Lung (tissue), 12 donors: ENCODE data around the gene RAB11A. TPM values are rescaled to one million over a fixed set of nuclear protein-coding genes. Genes with fewer than 3 reads are reported as not detected.

ENCODE experiments used
- ATAC-seq: fragments of 200-7000 bp; cut with Tn5 transposase; one replicate; pipeline ENCODE4 v1.9.1; 2020; ENCODE audit warnings: moderate number of reproducible peaks; ENCODE audit not compliant: insufficient read depth, low FRiP score
- DNase-seq, 3 donors: peaks; one replicate each; pipeline ENCODE4 v3.0.0-alpha.2; 2013 to 2017
- H3K27ac ChIP-seq, 2 donors: one replicate each; pipeline ENCODE4 v1.5.1; 2013; ENCODE audit warnings: mild to moderate bottlenecking in 2 of 2, moderate library complexity in 2 of 2, control low read depth in 1 of 2, inconsistent platforms in 1 of 2, low read depth in 1 of 2, low read length in 1 of 2
- H3K27me3 ChIP-seq, 3 donors: one replicate each; pipeline ENCODE4 v1.5.1; 2013; ENCODE audit warnings: low read length in 2 of 3; ENCODE audit not compliant: control insufficient read depth in 3 of 3, insufficient read depth in 3 of 3
- H3K36me3 ChIP-seq, 4 donors: one replicate each; pipeline ENCODE4 v1.5.1; 2013; ENCODE audit warnings: low read length in 4 of 4, mild to moderate bottlenecking in 1 of 4, moderate library complexity in 1 of 4; ENCODE audit not compliant: control insufficient read depth in 4 of 4, insufficient read depth in 4 of 4
- H3K4me1 ChIP-seq, 5 donors: one replicate each; pipeline ENCODE4 v1.5.1; 2013; ENCODE audit warnings: low read length in 5 of 5, mild to moderate bottlenecking in 2 of 5, moderate library complexity in 1 of 5; ENCODE audit not compliant: control insufficient read depth in 5 of 5, insufficient read depth in 5 of 5
- H3K4me3 ChIP-seq: one replicate; pipeline ENCODE4 v1.5.1; 2013; ENCODE audit warnings: mild to moderate bottlenecking, control low read depth, moderate library complexity
- H3K9ac ChIP-seq, 2 donors: one replicate each; pipeline ENCODE4 v1.5.1; 2013; ENCODE audit warnings: low read length in 2 of 2, control low read depth in 1 of 2; ENCODE audit not compliant: insufficient read depth in 1 of 2
- H3K9me3 ChIP-seq, 4 donors: one replicate each; pipeline ENCODE4 v1.5.1; 2013; ENCODE audit warnings: low read length in 3 of 4, mild to moderate bottlenecking in 1 of 4, moderate library complexity in 1 of 4; ENCODE audit not compliant: control insufficient read depth in 4 of 4, insufficient read depth in 3 of 4
- CTCF ChIP-seq: IDR thresholded peaks from 2 replicates; pipeline ENCODE4 v1.5.1; 2012; ENCODE audit warnings: mild to moderate bottlenecking; ENCODE audit errors: control extremely low read depth, extremely low read depth
- WGBS, 2 donors: extraction: QIAGEN DNeasy Blood & Tissue Kit; methylation state at CpG; one replicate each; pipeline ENCODE4 v1.1.7; 2013; 5-methylcytosine and 5-hydroxymethylcytosine counted together
- polyA plus RNA-seq, 2 donors: library from polyadenylated mRNA; stranded (reverse); fragments of 200-250 nt; gene quantifications; one replicate each; pipeline ENCODE4 v1.2.1, GENCODE V29; 2013
- total RNA-seq, 2 donors: library from RNA; depleted of rRNA in 1 of 2; stranded (reverse); fragments of >200 nt in 1 of 2; gene quantifications; one replicate each; pipeline ENCODE4 v1.2.1, GENCODE V29; 2014 to 2021
- donor health status: control.
- donor health status: control.
- donor health status: Bipolar disorder and iron deficiency.
- donor health status: healthy.
- donor health status: DM: yes; HTN: yes; CAD: no.

RAB11A gene
- total and polyA plus RNA-seq, 4 donors: 120 to 313 (median 232) TPM

DNA sequence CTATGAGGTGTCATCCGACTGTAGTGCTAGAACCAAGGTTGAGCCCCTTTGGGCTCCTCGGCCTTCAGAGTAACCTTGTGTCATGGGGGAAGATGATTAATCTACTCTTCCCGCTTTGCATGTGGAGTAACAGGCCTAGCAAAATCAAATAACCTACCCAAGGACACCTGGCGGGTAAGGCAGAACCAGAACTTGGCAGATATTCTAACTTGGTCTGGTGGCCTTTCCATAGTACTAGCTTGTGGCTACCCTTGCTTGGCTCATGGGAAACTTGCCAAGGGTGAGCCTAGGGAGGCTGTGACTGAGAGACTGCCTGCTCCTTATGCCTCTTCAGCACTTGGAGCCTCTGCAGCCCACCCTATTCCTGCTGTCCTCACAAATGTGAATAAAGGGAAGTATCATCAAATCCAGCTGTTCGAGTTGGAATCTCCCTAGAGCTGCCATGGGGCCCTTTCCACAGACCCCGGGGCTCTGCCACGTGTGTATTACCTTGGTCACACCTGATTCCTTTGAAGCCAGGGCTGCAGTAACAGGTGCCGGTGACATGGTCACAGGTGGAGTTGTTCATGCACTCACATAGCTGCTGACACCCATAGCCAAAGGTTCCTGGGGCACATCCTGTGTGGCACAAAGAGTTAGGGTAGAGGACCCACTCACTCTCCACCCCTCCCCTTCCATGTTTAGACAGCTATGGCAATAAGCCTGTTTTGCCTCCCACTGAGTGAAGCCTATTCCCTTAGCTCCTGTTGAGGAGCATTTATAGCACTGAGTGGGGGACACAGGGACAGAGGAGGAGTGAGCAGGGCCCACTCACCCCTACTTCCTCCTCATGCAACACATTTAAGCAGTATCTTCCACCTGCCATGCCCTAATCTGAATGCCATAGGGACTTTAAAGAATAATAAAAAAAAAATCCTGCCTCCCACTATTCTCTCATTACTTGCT lies 46.0 kb downstream of the RAB11A start:
- Histone ChIP-seq H3K9me3 (peaks cover 0 to 1% (median 0%) of the 10 kb centered on the region in 4 donors), H3K4me1 (peaks cover 0 to 13% (median 3%) of the 10 kb centered on the region in 5 donors), H3K36me3 (peaks cover 0 to 21% (median 0%) of the 10 kb centered on the region in 4 donors), H3K4me3 (no peak overlapping the region), H3K9ac (peak overlapping the region in 1 of 2 donors; percentile 25), H3K27me3 (no peaks in the 10 kb centered on the region), H3K27ac (no peak overlapping the region)
- TF ChIP-seq CTCF: no peak
- 86 to 89% methylated on average over 8 of the region's 8 CpGs for WGBS, 2 donors
- ATAC-seq (no peak), DNase-seq (no peak)

DNA sequence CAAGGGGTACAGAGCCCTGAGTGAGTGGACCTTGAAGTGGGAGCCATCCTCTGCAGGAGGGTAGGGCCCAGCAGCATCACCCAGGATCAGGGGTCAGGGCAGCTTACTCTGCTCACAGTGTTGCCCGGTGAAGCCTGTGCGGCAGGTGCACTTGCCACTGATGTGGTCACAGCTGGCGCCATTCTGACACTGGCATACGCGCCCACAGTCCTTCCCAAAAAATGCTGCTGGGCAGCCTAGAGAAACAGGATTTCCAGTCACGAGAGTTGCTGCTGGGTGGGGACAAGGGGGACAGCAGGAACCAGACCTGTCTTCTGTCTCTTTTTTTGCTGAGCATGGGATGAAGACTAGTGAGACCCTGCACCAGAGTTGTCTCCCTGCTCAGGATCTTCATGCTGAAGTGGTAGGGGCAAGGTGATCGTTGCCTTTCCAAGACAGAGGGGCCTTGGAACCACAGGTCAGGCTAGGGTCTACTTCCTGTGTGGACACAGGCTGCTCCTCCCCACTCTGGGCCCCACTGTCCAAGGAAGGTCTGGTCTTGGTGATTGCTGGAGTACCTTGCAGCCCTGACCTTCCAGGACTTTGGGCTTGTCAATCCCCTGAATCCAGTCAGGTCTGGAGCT lies 46.9 kb downstream of the RAB11A start:
- Histone ChIP-seq H3K4me1 (peaks cover 0 to 14% (median 3%) of the 10 kb centered on the region in 5 donors), H3K27me3 (no peaks in the 10 kb centered on the region), H3K4me3 (no peak overlapping the region), H3K27ac (no peak overlapping the region), H3K9ac (no peak overlapping the region), H3K36me3 (peaks cover 0 to 18% (median 0%) of the 10 kb centered on the region in 4 donors), H3K9me3 (peaks cover 0 to 1% (median 0%) of the 10 kb centered on the region in 4 donors)
- ATAC-seq: no peak
- TF ChIP-seq CTCF: no peak
- 84 to 85% methylated on average over 7 of the region's 7 CpGs for WGBS, 2 donors
- no peak for DNase-seq

DNA sequence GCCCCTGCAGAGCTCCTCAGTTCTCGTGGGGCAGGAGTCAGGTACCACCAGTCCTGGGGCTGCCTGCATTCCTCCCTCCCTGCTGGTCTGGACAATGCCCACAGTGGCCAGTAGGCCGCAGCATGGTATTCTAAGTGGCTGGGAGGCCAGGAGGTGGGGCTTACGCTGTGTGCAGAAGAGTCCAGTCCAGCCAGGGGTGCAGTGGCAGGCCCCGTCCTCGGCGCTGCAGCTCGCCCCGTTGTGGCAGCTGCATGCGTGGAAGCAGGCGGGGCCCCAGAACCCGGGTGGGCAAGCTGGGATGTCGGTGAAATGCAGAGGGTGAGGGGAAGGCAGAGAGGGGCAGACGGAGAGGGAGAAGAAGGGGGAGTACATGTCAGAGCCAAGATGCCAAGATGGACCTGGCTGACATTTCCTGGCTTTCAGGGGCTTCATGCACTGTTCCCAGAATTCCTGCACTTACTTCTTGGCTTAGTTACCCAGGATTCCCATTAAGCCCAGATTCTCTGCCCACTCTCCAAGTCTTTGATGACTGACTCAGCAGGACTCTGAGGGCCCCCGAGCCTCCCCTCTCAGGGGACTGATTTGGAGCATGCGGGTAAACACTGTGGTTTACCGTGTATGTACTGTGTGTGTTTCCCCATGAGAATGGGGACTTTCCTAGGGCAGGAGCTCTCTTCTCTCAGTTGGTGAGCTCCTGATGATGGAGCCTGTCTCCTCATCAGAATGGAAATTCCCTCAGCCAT lies 47.5 kb downstream of the RAB11A start:
- WGBS, 2 donors: 56 to 77% methylated on average over 16 of the region's 16 CpGs
- Histone ChIP-seq H3K27me3 (no peaks in the 10 kb centered on the region), H3K9ac (no peak overlapping the region), H3K4me3 (no peak overlapping the region), H3K9me3 (peaks cover 0 to 1% (median 0%) of the 10 kb centered on the region in 4 donors), H3K27ac (no peak overlapping the region), H3K36me3 (peaks cover 0 to 15% (median 0%) of the 10 kb centered on the region in 4 donors), H3K4me1 (peaks cover 0 to 14% (median 3%) of the 10 kb centered on the region in 5 donors)
- DNase-seq: peak; percentile 75 to 79 (median 77)
- peak; percentile 67 for ATAC-seq
- TF ChIP-seq CTCF: peak; percentile 4
